Measurements from ENCODE around the gene GRIA1. TPM values are rescaled to one million over a fixed set of nuclear protein-coding genes. Genes with fewer than 3 reads are reported as not detected.

GRIA1 gene
- total RNA-seq, 2 donors from 2014 or later: 1.2 TPM; not detected in 1

GRCh38 chr5:153530357-153531143 lies 40.1 kb downstream of the GRIA1 start:
- WGBS, 2 experiments (ENCODE audit: insufficient coverage in 1 of 2, insufficient read length in 1 of 2): 81 to 86% methylated on average over 4 of the region's 4 CpGs
- no peak for TF ChIP-seq CTCF (conservative IDR thresholded peaks at IDR 0.05)
- no peak for DNase-seq
- H3K4me3 ChIP-seq (ENCODE audit: low read length): no peak overlapping the region
- Mint-ChIP-seq H3K4me1 (peaks cover 40% of the 10 kb centered on the region), H3K27me3 (ENCODE audit: insufficient read depth) (peaks cover 1% of the 10 kb centered on the region), H3K27ac (no peak overlapping the region), H3K36me3 (ENCODE audit: low read depth) (no peaks in the 10 kb centered on the region), H3K4me3 (no peak overlapping the region), H3K9me3 (no peaks in the 10 kb centered on the region)
- no peaks in the 10 kb centered on the region for H3K36me3 ChIP-seq (ENCODE audit: control insufficient read depth, insufficient read depth, low read length)
- H3K27ac ChIP-seq (ENCODE audit: low read depth, low read length): no peak overlapping the region
- H3K4me1 ChIP-seq (ENCODE audit: control insufficient read depth, insufficient read depth, low read length): peaks cover 22% of the 10 kb centered on the region
- no peaks in the 10 kb centered on the region for H3K9me3 ChIP-seq (ENCODE audit: control insufficient read depth, low read length)
- no peak overlapping the region for H3K9ac ChIP-seq (ENCODE audit: extremely low read depth, low read length, poor library complexity, severe bottlenecking)
- H3K27me3 ChIP-seq (ENCODE audit: control insufficient read depth, insufficient read depth, low read length, poor library complexity, severe bottlenecking): no peaks in the 10 kb centered on the region

DNA sequence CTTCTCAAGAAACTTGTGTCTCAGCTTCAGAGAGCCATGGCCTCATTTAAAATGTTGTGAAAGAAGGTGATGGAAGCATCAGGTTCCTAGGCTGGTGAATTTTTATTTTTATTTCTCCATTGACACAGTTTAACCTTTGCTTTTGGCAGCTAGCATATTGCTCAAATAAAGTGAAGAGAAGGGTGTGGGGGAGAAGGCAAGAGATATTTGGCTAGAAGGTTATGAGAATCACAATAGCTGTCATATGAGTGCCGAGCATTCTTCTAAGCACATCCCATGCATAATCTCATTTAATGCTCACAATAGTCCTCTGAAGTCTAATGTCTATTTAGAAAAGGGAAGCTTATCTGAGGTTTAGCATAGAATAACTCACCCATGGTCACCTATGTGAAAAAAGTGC lies 43.1 kb downstream of the GRIA1 start:
- Mint-ChIP-seq H3K27me3 (ENCODE audit: insufficient read depth) (peaks cover 1% of the 10 kb centered on the region), H3K9me3 (no peaks in the 10 kb centered on the region), H3K4me3 (no peak overlapping the region), H3K4me1 (peaks cover 38% of the 10 kb centered on the region), H3K36me3 (ENCODE audit: low read depth) (no peaks in the 10 kb centered on the region), H3K27ac (no peak overlapping the region)
- DNase-seq: no peak
- Histone ChIP-seq H3K36me3 (ENCODE audit: control insufficient read depth, insufficient read depth, low read length) (no peaks in the 10 kb centered on the region), H3K9me3 (ENCODE audit: control insufficient read depth, low read length) (no peaks in the 10 kb centered on the region), H3K27ac (ENCODE audit: low read depth, low read length) (no peak overlapping the region), H3K27me3 (ENCODE audit: control insufficient read depth, insufficient read depth, low read length, poor library complexity, severe bottlenecking) (peaks cover 11% of the 10 kb centered on the region), H3K4me3 (ENCODE audit: low read length) (no peak overlapping the region), H3K9ac (ENCODE audit: extremely low read depth, low read length, poor library complexity, severe bottlenecking) (no peak overlapping the region), H3K4me1 (ENCODE audit: control insufficient read depth, insufficient read depth, low read length) (peaks cover 34% of the 10 kb centered on the region)
- TF ChIP-seq CTCF (conservative IDR thresholded peaks at IDR 0.05): no peak
- WGBS, 2 experiments (ENCODE audit: insufficient coverage in 1 of 2, insufficient read length in 1 of 2): 88% methylated on average over 1 of the region's 1 CpG; no CpG with 5 or more reads in 1 of the 2 experiments

DNA sequence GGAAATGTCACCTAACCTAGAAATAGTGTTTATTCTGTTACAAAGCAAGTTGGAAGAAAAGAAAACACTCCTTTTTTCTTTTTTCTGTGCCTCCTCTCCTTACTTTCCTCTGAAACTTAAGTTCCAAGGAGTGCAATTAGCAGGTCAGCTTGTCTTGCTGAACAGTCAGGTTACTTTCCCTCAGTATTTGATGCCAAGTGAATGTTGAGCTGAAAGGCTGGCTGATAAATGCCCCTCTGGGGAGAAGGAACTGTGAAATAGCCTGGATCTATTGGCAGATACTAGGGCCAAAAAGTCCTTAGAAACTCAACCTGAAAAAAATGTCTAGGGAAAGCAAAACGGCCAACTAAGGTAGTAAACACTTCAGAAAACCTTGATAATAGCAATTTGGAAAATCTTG lies 43.6 kb downstream of the GRIA1 start:
- 86 to 100% methylated on average over 1 of the region's 1 CpG for WGBS, 2 experiments (ENCODE audit: insufficient coverage in 1 of 2, insufficient read length in 1 of 2)
- H3K36me3 ChIP-seq (ENCODE audit: control insufficient read depth, insufficient read depth, low read length): no peaks in the 10 kb centered on the region
- no peak overlapping the region for H3K9ac ChIP-seq (ENCODE audit: extremely low read depth, low read length, poor library complexity, severe bottlenecking)
- no peaks in the 10 kb centered on the region for H3K9me3 ChIP-seq (ENCODE audit: control insufficient read depth, low read length)
- H3K27me3 Mint-ChIP-seq (ENCODE audit: insufficient read depth): peaks cover 1% of the 10 kb centered on the region
- peaks cover 34% of the 10 kb centered on the region for H3K4me1 ChIP-seq (ENCODE audit: control insufficient read depth, insufficient read depth, low read length)
- H3K4me3 ChIP-seq (ENCODE audit: low read length): no peak overlapping the region
- peaks cover 32% of the 10 kb centered on the region for H3K4me1 Mint-ChIP-seq
- H3K27ac ChIP-seq (ENCODE audit: low read depth, low read length): no peak overlapping the region
- H3K4me3 Mint-ChIP-seq: no peak overlapping the region
- H3K9me3 Mint-ChIP-seq: no peaks in the 10 kb centered on the region
- no peak for DNase-seq
- H3K27ac Mint-ChIP-seq: no peak overlapping the region
- no peaks in the 10 kb centered on the region for H3K36me3 Mint-ChIP-seq (ENCODE audit: low read depth)
- H3K27me3 ChIP-seq (ENCODE audit: control insufficient read depth, insufficient read depth, low read length, poor library complexity, severe bottlenecking): peaks cover 16% of the 10 kb centered on the region
- no peak for TF ChIP-seq CTCF (conservative IDR thresholded peaks at IDR 0.05)

All from endodermal cell (in vitro differentiated cells).